AG04450 (cell line): ENCODE measurements around the gene ANO9. TPM values are rescaled to one million over a fixed set of nuclear protein-coding genes. Genes with fewer than 3 reads are reported as not detected.

Experiments
- CTCF ChIA-PET: fragments of 300-600, 350-600 bp; formaldehyde crosslinking; extraction: SDS; loops from one replicate; lab custom pipeline; 2022; ENCODE audit warnings: antibody characterized with exemption, inconsistent platforms; lab: Charles Lee
- POLR2A ChIA-PET: fragments of 350-600 bp; formaldehyde crosslinking; extraction: SDS; loops from one replicate; lab custom pipeline; 2021; ENCODE audit warnings: antibody characterized with exemption, inconsistent platforms; lab: Yijun Ruan, JAX
- DNase-seq: peaks from one replicate; pipeline ENCODE4 v3.0.0-alpha.2; 2011; ENCODE audit warnings: low read depth, low spot score
- H3K27ac ChIP-seq: one replicate; pipeline ENCODE4 v1.5.1; 2012; ENCODE audit warnings: low read depth, low read length, control low read depth
- H3K27me3 ChIP-seq: one replicate; pipeline ENCODE4 v1.6.0; 2012; ENCODE audit warnings: low read length; ENCODE audit not compliant: control insufficient read depth, insufficient read depth
- H3K4me3 ChIP-seq: 2 replicates; pipeline ENCODE4 v1.5.1; 2011; ENCODE audit warnings: mild to moderate bottlenecking, low read depth, low read length, control low read depth
- H3K9me3 ChIP-seq: 2 replicates; pipeline ENCODE4 v1.5.1; 2012; ENCODE audit warnings: low read length; ENCODE audit not compliant: control insufficient read depth, insufficient read depth
- polyA minus RNA-seq: library from RNA; depleted of rRNA, polyadenylated mRNA; stranded (reverse); fragments of >200 nt; gene quantifications from 2 replicates; pipeline ENCODE4 v1.2.3, GENCODE V29; 2011; rRNA and poly(A)+ RNA removed
- polyA plus RNA-seq: library from polyadenylated mRNA; depleted of rRNA; stranded (reverse); fragments of >200 nt; gene quantifications from 2 replicates; pipeline ENCODE4 v1.2.3, GENCODE V29; 2011; rRNA removed
- TF ChIP-seq, protein P1 (sequence below): IDR thresholded peaks from 2 replicates; pipeline ENCODE4 v1.5.1; 2011; ENCODE audit warnings: low read depth, low read length, control low read depth, inconsistent platforms

ANO9 gene, protein sequence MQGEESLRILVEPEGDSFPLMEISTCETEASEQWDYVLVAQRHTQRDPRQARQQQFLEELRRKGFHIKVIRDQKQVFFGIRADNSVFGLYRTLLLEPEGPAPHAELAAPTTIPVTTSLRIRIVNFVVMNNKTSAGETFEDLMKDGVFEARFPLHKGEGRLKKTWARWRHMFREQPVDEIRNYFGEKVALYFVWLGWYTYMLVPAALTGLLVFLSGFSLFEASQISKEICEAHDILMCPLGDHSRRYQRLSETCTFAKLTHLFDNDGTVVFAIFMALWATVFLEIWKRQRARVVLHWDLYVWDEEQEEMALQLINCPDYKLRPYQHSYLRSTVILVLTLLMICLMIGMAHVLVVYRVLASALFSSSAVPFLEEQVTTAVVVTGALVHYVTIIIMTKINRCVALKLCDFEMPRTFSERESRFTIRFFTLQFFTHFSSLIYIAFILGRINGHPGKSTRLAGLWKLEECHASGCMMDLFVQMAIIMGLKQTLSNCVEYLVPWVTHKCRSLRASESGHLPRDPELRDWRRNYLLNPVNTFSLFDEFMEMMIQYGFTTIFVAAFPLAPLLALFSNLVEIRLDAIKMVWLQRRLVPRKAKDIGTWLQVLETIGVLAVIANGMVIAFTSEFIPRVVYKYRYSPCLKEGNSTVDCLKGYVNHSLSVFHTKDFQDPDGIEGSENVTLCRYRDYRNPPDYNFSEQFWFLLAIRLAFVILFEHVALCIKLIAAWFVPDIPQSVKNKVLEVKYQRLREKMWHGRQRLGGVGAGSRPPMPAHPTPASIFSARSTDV
- polyA plus RNA-seq: 0.10 TPM in 1 of 2 replicates, not detected in the other
- polyA minus RNA-seq: not detected in 2 replicates

DNA sequence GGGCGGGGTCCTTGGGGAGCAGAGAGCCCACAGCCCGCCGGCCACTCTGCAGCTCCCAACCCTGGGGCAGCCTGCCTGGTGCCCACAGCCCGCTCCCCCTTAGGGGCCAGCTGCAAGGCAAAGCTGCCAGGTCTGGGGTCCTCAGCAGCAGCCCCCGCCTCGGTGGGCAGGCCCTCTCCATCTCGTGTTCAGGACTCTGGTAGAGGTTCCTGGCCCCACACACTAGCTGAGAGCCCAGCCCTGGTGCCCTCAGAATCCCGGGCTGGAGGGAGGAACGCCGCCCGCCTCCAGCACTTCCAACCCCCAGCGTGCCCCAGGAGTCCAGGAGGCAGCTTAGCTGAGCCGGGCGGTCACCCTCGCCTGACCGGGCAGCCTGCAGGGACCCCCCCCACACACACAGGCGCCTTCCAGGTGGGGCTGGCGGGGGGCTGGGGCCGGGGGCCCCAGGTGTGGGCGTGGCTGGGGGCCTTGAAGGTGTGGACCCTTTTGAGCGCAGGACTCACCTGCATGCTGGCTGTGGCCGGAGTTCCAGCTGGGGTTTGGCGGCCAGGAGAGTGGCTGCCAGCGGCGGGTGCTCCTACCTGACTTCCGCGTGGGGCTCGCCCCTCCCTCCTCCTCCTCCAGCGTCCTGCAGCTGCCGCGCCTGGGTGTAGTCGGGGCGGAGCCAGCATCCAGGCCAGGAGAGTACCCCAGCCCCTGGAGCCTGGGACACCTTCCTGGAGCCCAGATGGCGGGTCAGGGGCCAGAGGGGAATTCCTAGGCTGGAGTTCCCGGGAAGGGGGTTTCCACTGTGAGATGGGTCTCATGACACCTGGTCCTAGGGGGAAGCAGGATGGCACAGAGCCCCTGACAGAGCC lies at the start of gene ANO9:
Gene ANO9 (minus strand): TSS at position 594 of the 857 bp plus-strand sequence. CDS start 85 bp downstream, at position 509.
- CTCF ChIA-PET: interaction anchor here (0.5 kb wide), 1 partner anchor 9 kb away, joined by 3 read pairs; no protein-coding TSS in a partner anchor
- no peak within 1 kb of the TSS for H3K27ac ChIP-seq
- POLR2A ChIA-PET: no interaction called here
- TF ChIP-seq, protein P1, sequence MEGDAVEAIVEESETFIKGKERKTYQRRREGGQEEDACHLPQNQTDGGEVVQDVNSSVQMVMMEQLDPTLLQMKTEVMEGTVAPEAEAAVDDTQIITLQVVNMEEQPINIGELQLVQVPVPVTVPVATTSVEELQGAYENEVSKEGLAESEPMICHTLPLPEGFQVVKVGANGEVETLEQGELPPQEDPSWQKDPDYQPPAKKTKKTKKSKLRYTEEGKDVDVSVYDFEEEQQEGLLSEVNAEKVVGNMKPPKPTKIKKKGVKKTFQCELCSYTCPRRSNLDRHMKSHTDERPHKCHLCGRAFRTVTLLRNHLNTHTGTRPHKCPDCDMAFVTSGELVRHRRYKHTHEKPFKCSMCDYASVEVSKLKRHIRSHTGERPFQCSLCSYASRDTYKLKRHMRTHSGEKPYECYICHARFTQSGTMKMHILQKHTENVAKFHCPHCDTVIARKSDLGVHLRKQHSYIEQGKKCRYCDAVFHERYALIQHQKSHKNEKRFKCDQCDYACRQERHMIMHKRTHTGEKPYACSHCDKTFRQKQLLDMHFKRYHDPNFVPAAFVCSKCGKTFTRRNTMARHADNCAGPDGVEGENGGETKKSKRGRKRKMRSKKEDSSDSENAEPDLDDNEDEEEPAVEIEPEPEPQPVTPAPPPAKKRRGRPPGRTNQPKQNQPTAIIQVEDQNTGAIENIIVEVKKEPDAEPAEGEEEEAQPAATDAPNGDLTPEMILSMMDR: no peak
- H3K4me3 ChIP-seq: no peak within 1 kb of the TSS
- no peak for DNase-seq
- peaks cover 8% of the 10 kb centered on the region for H3K9me3 ChIP-seq
- H3K27me3 ChIP-seq: peaks cover 23% of the 10 kb centered on the region

GRCh38 chr11:491358-491757 lies 49.5 kb upstream of the ANO9 start:
- DNase-seq: no peak

GRCh38 chr11:490930-491260 lies 49.1 kb upstream of the ANO9 start:
- no peaks in the 10 kb centered on the region for H3K27me3 ChIP-seq
- peaks cover 2% of the 10 kb centered on the region; the same call in 1 of the 2 replicates for H3K9me3 ChIP-seq
- H3K27ac ChIP-seq: no peak overlapping the region
- TF ChIP-seq, protein P1: no peak
- POLR2A ChIA-PET: no interaction called here
- CTCF ChIA-PET: no interaction called here
- DNase-seq: no peak
- no peak overlapping the region for H3K4me3 ChIP-seq

More at GRCh38 chr11:491358-491757, 49.5 kb upstream of the ANO9 start:
- Histone ChIP-seq H3K27me3 (no peaks in the 10 kb centered on the region), H3K4me3 (no peak overlapping the region), H3K9me3 (peaks cover 2% of the 10 kb centered on the region; the same call in 1 of the 2 replicates), H3K27ac (no peak overlapping the region)
- POLR2A ChIA-PET: no interaction called here
- CTCF ChIA-PET: no interaction called here
- TF ChIP-seq, protein P1: no peak

DNA sequence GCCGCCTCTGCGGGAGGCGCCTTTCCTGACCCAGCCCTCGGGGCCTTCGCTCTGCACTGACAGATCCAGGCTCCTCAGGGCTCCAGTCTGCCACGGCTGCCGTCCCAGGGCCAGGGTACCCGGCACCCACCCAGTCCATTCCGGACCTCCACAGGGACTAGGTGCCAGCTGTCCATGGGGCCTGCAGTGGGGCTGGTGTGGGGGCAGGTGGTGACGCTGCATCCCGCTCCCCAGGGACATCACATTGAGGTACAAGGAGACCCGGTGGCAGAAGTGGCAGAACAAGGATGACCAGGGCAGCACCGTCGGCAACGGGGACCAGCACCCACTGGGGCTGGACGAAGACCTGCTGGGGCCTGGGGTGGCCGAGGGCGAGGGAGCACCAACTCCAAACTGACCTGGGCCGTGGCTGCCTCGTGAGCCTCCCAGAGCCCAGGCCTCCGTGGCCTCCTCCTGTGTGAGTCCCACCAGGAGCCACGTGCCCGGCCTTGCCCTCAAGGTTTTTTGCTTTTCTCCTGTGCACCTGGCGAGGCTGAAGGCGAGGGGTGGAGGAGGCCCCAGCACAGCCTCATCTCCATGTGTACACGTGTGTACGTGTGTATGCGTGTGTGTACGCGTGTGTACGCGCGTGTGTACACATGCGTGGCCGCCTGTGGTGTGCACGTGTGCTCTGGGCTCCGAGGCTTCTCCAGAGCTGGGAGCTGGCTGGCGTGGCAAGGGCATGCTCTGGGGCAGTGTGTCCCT lies 48.5 kb upstream of the ANO9 start:
- TF ChIP-seq, protein P1: no peak
- Histone ChIP-seq H3K27ac (no peak overlapping the region), H3K4me3 (no peak overlapping the region), H3K27me3 (no peaks in the 10 kb centered on the region), H3K9me3 (peaks cover 4% of the 10 kb centered on the region; the same call in 1 of the 2 replicates)
- no peak for DNase-seq
- ChIA-PET POLR2A (no interaction called here), CTCF (no interaction called here)
